ENCODE measurements around the gene SNCG. TPM values are rescaled to one million over a fixed set of nuclear protein-coding genes. Genes with fewer than 3 reads are reported as not detected.
A peak's percentile ranks its signal among the peaks of the same experiment; 100 is the strongest.

The SNCG gene
- total RNA-seq, 1 donor from 2014 or later: 46.2 TPM

- peak; percentile 91 to 92 for DNase-seq (ENCODE audit: low read depth in 2 of 2)
Measured at GRCh38 chr10:86960003-86960862, 1.8 kb downstream of the SNCG start.

GRCh38 chr10:86960863-86961434 is 2.5 kb downstream of the SNCG start:
- no peak for DNase-seq (ENCODE audit: low read depth in 2 of 2)

- DNase-seq (ENCODE audit: low read depth in 2 of 2): no peak
Measured at GRCh38 chr10:86961481-86962091, 3.2 kb downstream of the SNCG start.

- no peak for DNase-seq (ENCODE audit: low read depth in 2 of 2)
Measured at GRCh38 chr10:86962136-86962980, 4.0 kb downstream of the SNCG start.

- no peak for DNase-seq (ENCODE audit: low read depth in 2 of 2)
Measured at GRCh38 chr10:86962981-86963310, 4.5 kb downstream of the SNCG start.

DNA sequence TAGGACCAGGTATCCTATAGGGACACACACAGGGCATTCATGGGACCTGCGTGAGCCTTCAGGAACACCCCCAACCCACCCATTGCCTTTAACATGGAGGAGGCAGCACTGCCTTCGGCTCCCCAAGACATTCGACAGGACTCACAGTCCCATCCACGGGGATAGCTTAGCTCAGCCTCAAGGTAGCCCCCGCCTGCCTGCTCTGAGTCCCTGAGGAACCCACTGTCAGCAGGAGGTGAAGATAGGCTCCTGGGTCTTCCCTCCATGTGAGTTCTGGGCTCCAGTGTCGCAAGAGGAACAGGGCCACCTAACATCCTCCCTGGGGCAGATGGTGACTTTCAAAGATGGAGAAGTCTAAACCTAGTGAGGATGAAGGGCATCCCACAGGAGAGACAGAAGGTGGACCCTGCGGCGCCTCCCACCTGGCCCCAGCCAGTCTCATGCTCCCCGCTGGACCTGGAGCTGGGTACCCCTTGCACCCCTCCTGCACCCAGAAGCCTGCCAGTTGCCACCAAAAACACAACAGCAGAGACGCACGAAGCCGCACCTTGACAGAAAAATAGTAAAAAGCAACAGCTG is 5.0 kb downstream of the SNCG start:
- DNase-seq (ENCODE audit: low read depth in 2 of 2): no peak

GRCh38 chr10:86964061-86964846 is 5.9 kb downstream of the SNCG start:
- no peak for DNase-seq (ENCODE audit: low read depth in 2 of 2)

- DNase-seq (ENCODE audit: low read depth in 2 of 2): no peak
Measured at GRCh38 chr10:86964847-86965190, 6.4 kb downstream of the SNCG start.

DNA sequence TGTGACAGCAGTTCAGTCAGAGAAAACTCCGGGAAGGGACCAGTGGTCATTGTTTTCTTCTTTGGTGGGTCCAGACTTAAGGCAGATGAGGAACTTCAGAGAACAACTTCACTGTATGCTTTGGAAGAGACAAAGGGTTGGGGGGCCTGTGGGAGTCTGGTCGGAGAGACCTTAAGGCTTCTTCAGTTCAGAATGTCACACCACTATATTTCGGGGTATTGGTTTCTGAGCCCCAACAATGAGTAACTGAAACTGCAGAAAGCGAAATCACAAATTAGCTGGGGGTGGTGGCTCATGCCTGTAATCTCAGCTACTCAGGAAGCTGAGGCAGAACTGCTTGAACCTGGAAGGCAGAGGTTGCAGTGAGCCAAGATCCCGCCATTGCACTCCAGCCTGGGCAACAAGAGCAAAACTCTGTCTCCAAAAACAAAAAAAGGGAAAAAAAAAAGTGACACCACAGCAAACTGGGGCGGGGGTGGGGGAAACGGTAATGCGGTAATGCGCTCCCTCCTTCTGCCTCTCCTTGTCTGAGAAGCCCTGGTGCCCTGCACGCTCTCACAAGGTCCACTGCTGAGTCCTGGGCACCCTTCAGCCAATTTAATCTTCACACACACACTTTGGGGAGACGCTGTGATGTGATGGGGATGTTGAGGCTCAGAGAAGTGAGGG is 7.7 kb downstream of the SNCG start:
- no peak for DNase-seq (ENCODE audit: low read depth in 2 of 2)

DNA sequence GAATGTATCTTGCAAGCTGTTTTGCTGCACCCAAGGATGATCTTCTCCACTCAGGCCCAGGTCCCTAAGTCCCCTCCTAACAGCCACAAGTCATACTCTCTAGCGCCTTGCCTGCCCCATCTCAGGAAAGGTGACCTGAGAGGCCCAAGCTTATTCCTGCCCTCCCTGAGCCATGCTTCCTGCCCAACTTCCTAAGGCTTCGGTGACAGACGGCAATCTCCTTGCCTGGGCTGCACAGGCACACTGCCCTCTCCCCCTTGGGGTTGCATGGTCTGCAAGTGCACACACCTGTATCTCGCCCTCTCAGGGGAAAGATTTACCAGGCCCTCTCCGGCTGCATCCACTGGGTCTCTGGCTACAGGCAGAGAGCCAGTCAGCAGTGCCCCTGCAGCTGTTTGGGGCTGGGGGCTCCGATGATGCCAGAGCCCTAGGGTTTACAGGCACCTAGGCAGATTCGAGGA is 9.1 kb downstream of the SNCG start:
- DNase-seq (ENCODE audit: low read depth in 2 of 2): peak in 1 of 2 donors; percentile 30

DNA sequence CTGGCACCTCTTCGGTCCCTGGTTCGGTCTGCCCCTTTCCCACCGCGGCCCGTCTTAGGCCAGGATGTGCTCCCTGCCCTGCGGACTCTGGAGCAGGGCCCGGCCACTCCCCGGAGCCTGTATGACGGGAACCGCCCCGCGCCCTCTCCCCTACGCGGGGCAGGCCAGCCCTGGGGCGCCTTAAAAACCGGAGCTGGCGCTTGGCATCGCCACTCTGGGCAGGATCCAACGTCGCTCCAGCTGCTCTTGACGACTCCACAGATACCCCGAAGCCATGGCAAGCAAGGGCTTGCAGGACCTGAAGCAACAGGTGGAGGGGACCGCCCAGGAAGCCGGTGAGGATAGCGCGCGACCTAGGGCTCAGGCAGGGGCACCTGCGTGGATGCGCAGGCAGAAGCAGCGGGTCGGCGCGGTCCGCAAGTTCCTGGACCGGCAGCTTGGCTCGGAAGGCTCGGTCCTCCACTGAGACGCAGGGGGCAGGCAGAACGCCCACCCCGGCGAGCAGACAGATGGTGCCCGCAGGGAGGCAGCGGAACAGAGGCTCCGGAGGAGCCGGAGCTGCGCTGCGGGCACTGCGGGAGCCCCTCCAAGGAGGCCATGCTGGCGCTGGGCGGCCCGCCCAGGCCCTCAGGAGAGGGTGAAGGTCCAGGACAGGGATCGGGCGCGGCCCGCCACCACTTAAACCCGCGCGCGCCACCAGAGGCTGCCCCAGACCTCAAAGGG is 10.0 kb downstream of the SNCG start, which contains the start of gene ADIRF:
ADIRF (plus strand) TSS at position 212 of the 723 bp plus-strand sequence; CDS start at position 275, 63 bp downstream.
- DNase-seq (ENCODE audit: low read depth in 2 of 2): peak; percentile 23 to 36

- DNase-seq (ENCODE audit: low read depth in 2 of 2): no peak
Measured at GRCh38 chr10:86968994-86969355, 10.6 kb downstream of the SNCG start.

DNA sequence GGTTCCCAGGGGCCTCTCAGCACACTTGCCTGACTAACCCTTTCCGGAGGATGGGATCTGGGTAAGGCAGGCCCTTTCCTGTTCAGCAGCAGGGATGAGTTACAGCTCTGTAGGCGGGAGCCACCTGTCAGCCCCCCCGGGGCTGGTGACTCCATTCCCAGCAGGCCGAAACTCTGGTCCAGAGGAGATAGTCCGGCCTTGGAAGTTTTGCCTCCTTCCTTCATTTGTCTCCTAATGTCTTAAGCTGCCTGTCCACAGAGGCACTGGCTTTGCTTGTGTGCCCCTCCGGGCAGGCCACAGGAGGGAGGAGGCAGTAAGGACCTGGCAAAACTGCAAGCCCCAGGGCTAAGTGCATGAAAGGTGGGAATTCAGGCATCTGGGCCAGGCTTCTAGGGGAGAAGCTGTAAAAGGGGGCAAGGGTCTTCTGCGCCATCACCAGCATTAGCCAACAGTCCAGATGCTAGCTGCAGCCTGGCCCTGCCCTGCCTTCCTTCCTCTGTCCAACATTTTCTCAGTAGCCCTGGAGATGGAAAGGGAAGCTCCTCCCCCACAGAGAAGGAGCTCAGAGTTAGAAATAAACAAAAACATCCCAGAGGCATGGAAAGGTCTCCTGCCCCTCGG is 11.1 kb downstream of the SNCG start:
- peak; percentile 79 to 88 for DNase-seq (ENCODE audit: low read depth in 2 of 2)

- peak; percentile 64 to 80 for DNase-seq (ENCODE audit: low read depth in 2 of 2)
Measured at GRCh38 chr10:86970162-86970981, 12.0 kb downstream of the SNCG start.

DNA sequence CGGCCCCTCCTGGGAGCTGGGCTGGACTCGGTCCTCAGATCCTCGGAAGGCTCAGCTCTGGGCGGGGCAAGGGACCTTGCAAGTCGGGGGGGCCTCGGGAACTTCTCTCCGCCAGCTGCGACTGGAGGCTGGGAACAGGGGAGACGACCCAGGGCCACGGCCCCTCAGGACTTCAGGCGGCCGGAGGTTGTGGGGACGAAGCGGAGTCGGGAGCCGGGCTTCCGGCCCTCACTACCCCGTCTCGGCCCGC is 12.5 kb downstream of the SNCG start:
- DNase-seq (ENCODE audit: low read depth in 2 of 2): no peak

- DNase-seq (ENCODE audit: low read depth in 2 of 2): peak; percentile 84 to 95
Measured at GRCh38 chr10:86971232-86971991, 13.0 kb downstream of the SNCG start.

- DNase-seq (ENCODE audit: low read depth in 2 of 2): no peak
Measured at GRCh38 chr10:86972613-86973380, 14.4 kb downstream of the SNCG start.

Measured in lung microvascular endothelial cell (primary cell).